Measurements from ENCODE around the gene PRCP.

Gene PRCP

DNA sequence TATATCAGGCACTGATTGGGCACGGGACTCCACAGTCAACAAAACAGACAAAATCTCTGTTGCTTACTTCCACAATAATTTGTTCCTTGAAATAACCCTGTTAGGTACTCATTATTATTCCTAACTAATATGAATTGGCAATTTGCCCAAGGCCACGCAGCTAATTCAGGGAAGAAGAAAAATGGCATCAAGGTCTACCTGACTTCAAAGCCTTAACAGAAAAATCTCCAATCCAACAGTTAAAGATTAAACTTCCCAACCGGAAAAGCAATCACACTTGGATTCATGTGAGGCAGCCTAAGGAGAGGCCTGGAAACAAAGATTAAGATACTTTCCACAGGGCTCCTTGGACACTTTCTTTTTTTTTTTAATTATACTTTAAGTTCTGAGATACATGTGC, 68.9 kb downstream of the PRCP start:
- no peak for DNase-seq (ENCODE audit: low read depth in 3 of 3)

DNA sequence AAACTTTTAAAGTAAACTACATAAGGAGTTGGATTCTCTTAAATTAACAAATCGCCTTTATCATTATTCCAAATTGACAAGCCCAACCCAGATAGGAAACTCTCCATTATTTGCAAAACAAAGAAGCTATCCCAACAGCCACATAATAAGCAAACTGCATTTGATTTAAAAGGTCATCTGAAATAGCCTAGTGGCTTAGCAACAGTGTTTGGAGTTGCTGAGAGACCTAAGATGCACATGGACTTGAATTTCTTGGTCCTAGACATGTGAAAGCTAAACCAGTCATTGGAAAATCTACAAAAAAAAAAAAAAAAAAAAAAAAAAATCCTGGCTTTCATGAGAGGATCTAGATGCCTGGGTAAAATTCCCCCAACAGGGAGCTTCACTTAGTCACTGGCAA, 69.5 kb downstream of the PRCP start:
- DNase-seq (ENCODE audit: low read depth in 3 of 3) = no peak

DNA sequence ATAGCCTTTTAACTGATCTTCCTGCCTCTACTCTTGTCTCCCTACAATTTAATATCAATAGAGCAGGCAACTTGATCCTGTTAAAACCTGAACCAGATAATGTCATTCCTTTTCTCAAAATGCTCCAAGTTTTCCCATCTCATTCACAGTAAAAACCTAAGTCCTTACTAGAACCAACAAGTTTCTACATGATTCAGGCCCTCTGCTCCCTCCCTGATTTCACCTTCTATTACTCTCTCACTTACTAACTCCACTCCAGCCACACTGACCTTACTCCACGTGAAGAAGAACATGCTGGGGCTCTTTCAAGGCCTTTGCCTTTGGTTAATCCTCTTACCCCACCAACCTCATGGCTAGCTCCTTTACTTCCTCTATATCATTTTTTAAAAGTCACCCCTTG, 71.1 kb downstream of the PRCP start:
- DNase-seq (ENCODE audit: low read depth in 3 of 3) = no peak

GRCh38 chr11:82828472-82828871, 71.8 kb downstream of the PRCP start:
- no peak for DNase-seq (ENCODE audit: low read depth in 3 of 3)

GRCh38 chr11:82826526-82826925, 73.7 kb downstream of the PRCP start:
- no peak for DNase-seq (ENCODE audit: low read depth in 3 of 3)

- DNase-seq (ENCODE audit: low read depth in 3 of 3) = no peak
Measured at GRCh38 chr11:82823647-82824619, 76.3 kb downstream of the PRCP start.

GRCh38 chr11:82818409-82819043, 81.7 kb downstream of the PRCP start:
- no peak for DNase-seq (ENCODE audit: low read depth in 3 of 3)

DNA sequence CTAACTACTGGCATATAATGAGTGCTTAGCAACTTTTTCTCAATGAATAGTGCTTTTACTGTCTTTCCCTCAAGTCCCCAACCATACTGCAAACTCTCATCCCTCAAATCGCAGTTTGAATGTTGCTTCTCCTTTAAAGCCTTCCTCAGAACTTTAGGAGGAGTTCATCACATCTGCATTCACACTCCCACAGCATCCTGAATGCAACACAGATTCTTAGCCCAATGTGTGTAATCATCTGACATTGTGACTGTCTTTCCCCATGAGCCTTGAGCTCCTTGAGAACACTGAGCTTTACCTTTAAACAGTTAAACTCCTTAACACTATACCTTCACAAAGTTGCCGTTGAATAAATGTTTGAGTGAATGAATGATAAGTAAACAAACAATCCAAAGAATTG, 84.8 kb downstream of the PRCP start:
- DNase-seq (ENCODE audit: low read depth in 3 of 3) = no peak

- no peak for DNase-seq (ENCODE audit: low read depth in 3 of 3)
Measured at GRCh38 chr11:82814379-82814778, 85.9 kb downstream of the PRCP start.

GRCh38 chr11:82811369-82811768, 88.9 kb downstream of the PRCP start:
- no peak for DNase-seq (ENCODE audit: low read depth in 3 of 3)

DNA sequence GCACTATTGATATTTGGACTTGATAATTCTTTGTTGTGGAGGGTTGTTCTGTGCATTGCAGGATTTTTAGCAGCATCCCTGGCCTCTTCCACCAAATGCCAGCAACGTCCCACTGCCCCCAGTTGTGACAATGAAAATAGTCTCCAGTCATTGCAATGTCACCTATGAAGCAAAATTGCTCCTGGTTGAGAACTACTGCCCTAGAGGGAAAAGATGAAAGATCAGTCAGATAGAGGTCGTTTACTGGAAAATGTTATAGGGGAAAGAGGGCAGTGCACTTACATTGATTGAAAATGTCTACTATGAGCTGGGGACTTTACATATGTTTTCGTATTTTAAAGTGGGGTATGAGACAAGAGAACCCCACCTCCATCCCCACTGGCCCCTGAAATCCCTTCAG, 89.5 kb downstream of the PRCP start:
- DNase-seq (ENCODE audit: low read depth in 3 of 3) = no peak

DNA sequence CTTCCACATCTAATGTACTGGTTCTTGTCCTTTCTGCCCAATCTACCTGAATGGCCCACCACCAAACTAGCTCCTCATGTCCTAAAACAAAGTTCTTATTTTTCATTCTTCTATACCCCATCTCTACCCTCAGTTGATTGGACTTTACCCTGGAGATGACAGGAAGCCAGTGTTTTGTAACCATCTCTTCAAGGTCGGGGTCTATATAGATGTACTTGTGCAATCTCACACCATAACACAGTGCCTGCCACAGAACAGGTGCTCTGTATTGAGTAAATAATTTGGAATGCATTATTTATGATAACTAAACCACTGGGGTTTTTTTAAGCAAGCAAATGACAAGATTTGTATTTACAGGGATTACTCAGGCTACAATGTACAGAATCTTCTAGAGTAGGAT, 89.9 kb downstream of the PRCP start:
- no peak for DNase-seq (ENCODE audit: low read depth in 3 of 3)

GRCh38 chr11:82807646-82808045, 92.6 kb downstream of the PRCP start:
- no peak for DNase-seq (ENCODE audit: low read depth in 3 of 3)

DNA sequence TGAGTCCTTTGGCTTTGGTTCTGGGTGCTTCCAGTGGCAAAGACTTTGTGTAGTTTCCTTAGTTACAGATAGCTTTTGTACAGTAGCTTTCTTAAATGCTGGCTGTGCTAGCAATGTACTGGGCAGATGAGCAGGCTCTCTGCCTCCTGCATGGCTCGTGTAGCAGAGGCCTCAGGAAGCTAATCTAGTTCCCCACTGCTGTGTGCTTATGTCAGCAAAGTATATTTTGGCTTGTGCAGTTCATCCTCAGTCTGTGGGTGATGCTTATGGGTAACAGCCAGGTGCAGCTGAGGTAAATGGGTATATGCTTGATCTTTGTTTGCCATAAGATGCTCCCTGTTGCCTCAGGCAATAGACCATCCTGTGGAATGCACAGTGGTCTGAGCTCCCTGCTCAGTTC, 97.5 kb downstream of the PRCP start:
- DNase-seq (ENCODE audit: low read depth in 3 of 3) = no peak

DNA sequence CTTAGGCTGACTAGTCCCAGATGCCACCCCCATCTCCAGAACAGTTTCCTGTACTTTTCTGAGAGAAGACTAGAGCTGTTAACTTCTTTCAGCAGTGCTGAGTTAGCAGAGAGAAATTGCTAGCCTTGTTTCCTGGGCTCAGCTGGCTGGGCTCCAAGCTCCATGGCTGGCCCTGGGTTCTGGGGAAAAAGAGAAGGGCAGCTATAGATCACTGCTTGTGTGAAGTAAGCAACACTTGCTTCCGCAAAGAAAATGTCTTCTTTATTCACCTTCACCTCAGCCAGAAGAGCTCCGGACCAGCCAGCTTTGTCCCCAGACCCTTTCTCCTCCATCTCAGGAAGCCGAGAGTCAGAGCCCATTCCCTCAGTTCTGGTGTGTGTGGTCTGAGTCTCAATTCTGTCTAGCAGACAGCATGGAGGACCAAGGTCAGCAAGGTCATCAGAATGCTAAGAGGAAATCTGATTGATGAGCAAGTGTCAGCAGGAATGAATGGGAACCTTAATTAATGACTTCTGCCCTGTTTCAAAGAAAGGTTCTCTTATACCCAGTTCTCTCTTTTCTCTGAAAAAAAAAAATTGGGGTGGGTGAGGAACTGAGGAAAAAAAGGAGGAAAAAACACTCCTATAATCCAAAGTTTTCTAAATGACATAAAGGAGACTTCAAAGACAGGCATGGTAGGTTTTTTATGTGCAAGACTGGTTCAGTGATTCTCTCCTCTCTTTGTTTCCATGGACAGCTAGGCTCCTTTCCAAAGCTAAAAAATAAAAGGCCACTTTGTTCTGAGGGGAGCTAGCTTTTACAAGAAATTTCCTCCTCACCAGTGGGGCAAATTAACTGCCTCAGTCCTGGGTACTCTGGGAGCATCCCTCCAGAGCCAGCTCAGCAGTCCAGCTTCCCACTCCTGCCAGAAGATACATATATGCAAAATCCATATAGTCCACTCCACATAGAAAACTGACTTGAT, 103.0 kb downstream of the PRCP start:
- DNase-seq (ENCODE audit: low read depth in 3 of 3) = no peak

GRCh38 chr11:82794490-82794889, 105.7 kb downstream of the PRCP start:
- DNase-seq (ENCODE audit: low read depth in 3 of 3) = no peak

GRCh38 chr11:82792822-82793569, 107.2 kb downstream of the PRCP start:
- no peak for DNase-seq (ENCODE audit: low read depth in 3 of 3)

- no peak for DNase-seq (ENCODE audit: low read depth in 3 of 3)
Measured at GRCh38 chr11:82792319-82792718, 107.9 kb downstream of the PRCP start.

DNA sequence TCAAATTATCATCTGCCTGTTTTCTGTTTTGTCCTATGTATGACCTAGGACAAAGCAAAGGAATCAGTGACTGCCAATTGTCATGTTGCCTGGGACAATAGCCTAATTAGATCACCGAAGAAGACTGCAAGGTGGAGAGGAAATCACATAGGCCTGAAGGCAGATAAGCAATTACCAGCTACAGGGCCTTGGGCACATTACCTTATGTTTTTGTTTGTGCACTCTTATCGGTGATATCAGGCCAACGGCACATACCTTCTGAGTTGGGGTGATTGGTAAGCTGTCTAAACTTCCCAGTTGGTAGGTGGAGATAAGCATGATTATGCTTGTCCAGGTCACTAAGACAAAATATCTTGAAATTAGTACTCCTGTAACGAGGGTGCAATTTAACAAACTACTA, 108.5 kb downstream of the PRCP start:
- DNase-seq (ENCODE audit: low read depth in 3 of 3) = no peak

- no peak for DNase-seq (ENCODE audit: low read depth in 3 of 3)
Measured at GRCh38 chr11:82790723-82791484, 109.3 kb downstream of the PRCP start.

GRCh38 chr11:82787981-82788380, 112.2 kb downstream of the PRCP start:
- DNase-seq (ENCODE audit: low read depth in 3 of 3) = no peak

Measured in stimulated activated CD4-positive, alpha-beta T cell treated with anti-CD3 and anti-CD28 coated beads, TNF-alpha, amount 100 ng/mL, for 48 hours (primary cell).